Measurements from ENCODE around the gene ZNF831.

Gene ZNF831

GRCh38 chr20:59141818-59142581, 21.6 kb upstream of the ZNF831 start:
- peak; percentile 3 for DNase-seq

DNA sequence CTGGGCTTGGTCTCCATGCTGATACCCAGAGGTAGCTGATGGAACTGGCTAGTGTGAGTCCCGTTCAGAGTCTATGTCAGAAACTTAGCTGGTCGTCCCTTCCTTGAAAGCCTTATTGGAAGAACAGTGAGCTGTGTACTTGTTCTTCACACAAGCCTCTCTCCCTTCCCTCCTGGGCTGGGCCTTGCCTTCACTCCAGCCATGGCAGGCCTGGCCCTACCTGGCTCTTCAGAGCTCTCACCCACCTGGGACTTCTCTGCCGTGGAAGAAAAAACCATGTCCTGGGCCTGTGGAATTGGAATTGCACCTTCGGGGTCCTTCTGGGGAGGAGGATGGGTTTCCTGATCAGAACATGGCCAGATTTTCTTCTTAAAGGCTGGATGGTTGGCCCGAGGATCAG, 20.3 kb upstream of the ZNF831 start:
- DNase-seq: no peak

GRCh38 chr20:59144179-59144830, 19.3 kb upstream of the ZNF831 start:
- no peak for DNase-seq

DNA sequence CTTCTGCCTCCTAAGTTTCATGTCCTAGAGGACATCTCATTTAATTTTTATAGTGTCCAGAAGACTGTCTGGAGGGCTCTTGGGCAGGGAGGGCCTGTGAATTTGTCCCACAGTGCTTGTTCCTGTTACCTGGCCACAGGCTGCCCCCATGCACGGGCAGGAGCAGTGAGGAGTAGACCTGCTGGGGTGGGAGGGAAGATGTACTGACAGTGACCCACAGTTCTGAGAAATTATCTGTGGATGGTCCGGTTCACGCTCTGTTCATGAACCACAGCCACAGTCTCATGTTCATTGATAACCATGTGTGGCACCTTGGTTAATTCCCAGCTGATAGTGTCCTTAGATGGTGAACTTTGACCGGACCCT, 18.8 kb upstream of the ZNF831 start:
- no peak for DNase-seq

DNA sequence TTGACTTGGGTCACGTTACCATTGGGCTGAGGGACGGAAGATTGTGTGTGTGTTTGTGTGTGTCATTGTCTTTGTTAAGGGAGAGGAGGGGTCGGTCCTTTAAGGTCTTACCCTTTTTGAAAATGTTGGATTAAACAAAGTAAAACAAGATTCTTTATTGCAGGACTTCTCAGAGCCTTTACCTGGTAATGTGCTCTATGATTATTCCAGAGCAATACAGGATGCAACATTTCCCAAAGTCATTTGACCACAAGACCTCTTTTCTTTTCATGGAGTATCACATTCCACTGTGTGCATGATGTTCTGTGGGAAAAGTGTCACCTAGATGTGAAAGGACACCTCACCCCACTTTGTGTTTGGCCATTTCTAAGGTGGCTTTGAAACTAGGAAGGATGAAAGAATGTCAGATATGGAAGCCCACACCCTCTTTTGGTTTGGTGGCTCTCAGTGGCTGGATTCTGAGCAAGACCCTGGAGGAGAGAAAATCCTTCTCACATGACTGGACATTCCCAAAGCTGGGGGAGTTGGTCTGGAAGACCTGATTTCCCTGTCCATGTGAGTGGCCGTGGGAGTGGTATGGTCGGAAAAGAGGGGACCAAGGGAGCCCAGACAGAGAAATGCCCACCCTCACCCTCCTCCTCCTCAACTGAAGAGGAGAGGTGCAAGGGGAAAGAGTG, 18.2 kb upstream of the ZNF831 start:
- no peak for DNase-seq

DNA sequence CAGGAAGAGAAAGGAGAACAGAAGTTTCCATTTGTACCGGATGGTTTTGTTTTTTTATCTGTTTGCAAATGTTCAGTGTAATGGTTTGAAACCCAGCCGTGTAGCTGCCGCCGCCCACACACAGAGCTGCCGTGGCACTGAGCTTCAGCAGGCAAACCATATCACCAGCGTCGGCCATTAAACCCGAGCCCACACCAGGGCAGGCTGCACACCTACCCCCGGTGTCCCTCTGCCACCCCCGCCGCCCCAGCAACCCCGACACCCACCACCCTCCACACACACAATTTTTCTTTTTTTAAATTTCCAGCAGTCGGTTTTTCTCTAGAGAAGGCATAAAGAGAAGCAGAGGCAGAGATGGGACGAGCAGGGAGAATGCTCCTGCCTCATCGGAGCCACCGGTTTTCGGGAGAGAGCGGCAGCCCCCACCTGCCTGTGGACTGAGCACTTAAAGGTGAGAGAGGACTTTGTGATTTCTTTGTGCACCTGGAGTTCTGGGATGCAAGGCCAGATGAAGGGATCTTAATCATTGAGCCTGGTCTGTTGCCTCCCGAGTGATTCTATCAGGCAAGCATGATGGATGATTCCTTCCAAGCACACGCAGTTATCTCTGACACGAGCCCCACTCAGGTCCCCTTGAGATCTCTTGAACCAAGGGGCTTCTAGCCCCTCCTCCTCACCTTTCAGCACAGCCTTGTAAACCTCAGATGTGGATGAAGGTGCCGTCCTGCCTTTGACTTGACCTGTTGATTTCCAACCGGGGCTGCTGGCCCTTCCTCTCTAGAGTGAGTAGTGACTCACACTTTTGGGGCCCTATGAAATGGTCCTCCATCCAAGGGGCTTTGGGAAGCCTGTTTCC, 17.5 kb upstream of the ZNF831 start:
- DNase-seq: no peak

DNA sequence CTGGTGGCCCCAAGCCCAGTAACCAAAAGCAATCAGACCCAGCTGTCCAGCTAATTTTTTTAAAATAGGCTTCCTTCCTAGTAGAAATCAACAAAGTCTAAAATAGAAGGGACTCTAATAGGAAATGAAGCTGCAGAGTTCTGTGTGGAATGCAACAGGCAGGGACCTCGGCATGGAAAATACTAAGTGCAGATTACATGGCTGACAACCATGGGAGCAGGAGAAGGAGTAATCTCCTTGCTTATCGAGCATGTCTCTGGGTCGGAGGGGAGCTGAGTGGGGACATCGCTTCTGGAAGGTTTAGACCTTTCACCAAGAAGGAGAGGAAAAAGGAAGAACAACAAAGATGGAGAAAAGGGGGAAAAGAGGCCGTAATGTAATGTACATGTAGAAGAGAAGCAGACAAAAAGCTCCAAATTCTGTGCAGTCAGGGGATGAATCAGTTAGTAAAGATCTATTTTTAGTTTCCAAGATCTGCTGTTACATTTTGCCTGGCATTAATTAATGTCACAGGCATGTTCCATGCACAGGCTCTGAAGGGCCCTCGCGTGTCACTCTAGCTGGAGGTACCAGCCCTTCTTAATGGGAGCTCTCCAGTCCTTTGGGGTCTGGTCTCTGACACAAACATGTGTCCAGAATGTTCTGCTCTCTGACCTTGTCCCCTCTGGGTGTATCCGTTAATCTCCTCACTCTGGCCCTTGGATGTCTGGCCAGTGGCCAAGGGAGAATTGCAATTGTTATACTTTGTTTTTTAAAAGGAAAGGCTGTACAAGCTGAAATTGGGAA, 16.6 kb upstream of the ZNF831 start:
- DNase-seq: no peak

GRCh38 chr20:59147586-59147985, 16.0 kb upstream of the ZNF831 start:
- no peak for DNase-seq

DNA sequence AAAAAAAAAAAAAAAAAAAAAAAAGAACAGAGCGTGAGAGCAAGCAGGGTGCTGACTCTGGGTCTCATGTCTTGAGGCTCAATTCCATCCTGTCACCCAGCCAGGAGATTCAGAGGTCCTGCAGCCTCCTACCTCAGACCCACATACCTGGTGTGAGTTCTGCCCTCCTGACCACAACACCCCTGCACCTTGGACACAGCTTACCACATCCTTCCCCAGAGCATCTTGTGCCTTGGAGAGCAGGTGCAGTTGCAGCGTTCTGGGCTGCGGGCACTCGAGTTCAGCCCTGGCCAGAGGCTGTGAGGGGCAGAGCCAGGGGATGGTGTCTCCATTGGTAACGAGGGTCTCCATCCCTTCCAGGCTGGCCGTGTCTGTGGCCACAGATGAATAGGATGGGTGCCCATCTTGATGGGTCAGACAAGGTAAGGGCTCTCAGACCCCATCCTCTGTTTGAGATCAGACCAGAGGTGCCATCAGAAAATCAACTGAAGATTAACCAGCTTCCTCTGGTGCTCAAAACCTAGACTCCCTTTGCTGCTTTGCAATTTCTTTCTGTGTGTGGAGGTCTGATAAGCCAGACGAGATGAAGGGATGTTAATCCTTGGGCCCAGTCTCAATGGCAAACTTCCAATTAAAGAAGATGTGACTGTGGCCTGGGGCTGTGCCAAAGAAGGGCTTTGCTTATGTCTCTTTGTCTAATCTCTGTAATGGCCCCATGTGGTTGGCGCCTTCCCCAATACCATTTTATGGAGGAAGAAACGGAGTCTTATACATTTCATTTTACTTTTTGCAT, 14.7 kb upstream of the ZNF831 start:
- DNase-seq: no peak

GRCh38 chr20:59149678-59150504, 13.7 kb upstream of the ZNF831 start:
- DNase-seq: no peak

GRCh38 chr20:59150821-59151251, 12.8 kb upstream of the ZNF831 start:
- no peak for DNase-seq

- no peak for DNase-seq
These were observed 12.2 kb upstream of the ZNF831 start for GRCh38 chr20:59151391-59151790.

GRCh38 chr20:59151820-59152219, 11.8 kb upstream of the ZNF831 start:
- no peak for DNase-seq

DNA sequence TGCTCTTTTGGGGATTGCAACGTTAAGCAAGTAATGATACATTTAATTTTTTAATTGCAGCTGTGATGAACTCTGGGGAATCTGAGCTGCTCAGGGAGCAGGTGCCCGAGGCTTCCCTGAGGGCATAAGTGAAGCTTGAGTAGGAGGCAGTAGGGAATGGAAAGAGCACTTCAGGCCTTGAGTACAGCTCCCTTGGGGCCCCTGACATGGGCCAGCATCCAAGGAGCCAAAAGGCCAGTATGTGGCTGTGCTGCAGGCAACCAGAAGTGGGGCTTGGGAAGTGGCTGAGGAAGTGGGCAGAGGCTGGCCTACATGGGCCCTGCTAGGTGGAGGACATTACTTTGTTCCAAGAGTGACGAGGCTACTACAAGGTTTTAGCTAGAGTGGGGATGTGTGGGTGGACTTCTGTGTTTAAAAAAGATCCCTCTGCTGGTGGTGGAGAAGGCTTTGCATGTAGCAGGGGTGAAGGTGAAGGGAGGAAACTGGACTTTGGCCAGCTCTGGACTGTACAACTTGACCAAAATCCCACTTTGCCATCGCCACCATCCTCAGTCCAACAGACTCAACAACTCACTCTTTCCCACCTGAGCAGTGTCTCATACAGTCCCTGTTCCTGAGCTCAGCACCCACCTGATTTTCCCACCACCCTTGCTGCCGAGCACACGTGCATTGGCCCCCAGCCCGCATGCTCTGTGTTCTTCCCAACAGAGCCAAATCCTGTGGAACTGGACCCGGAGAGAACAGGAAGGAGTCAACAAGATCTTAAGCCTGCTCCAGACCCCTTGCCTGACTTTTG, 10.9 kb upstream of the ZNF831 start:
- DNase-seq: no peak

DNA sequence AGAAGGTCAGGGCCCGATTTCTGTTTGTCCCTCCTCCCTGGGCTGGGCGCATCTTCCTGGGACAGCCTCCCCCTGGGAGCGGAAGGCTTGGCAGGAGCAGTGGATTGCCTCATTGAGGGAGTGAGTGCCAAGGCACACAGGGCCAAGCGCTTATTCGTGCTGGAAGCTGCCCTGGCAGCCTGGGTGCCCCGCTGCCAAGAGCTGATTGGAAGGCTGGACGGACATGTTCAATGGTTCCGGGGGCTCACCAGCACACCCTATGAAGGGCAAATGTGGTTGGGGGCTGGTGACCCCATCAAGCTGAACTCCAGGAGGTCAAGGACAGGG, 10.3 kb upstream of the ZNF831 start:
- no peak for DNase-seq

GRCh38 chr20:59153832-59154231, 9.8 kb upstream of the ZNF831 start:
- no peak for DNase-seq

GRCh38 chr20:59154317-59155013, 9.2 kb upstream of the ZNF831 start:
- DNase-seq: no peak

DNA sequence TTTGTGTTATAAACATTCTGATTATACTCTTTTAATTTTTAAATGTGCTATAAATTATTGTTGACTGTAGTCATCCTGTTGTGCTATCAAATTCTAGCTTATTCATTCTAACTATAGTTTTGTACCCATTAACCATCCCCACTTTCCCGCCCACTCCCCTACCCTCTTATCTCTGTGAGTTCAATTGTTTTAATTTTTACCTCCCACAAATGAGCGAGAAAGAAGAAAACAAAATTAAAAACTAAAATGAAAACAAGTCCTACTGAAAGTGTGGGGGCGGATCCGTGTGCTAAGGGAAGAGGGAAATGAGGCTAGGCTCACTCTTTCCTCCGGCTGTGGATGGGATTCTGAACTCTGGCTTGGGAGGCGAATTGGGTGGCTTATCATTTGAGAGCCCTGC, 6.6 kb upstream of the ZNF831 start:
- no peak for DNase-seq

DNA sequence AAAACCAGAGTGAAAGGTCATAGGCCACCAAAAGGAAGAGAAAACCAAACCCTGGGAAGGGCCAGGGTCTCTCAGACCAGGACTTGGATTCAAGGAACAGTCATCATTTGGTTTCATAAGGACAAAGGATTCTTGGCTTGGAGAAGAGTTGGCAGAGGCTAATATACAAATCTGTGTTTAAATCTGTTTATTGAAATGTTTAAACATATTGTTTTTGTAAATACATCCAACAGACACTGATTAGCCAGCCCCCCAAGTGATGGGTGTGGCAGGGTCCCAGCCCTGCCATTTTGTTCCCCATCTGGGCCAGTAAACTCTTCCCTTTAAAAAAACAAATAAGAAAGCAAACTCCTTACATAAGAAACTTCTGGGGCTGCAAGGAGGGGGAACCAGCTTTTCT, 6.1 kb upstream of the ZNF831 start:
- DNase-seq: no peak

Measured in fibroblast of upper back skin (primary cell).